GM21723 (cell line): Measurements from ENCODE around the gene APOL3.
"Not testable (repeated sequence)": the region's sequence is repeated elsewhere in the genome, so short reads cannot be mapped to it uniquely, and the experiment has no call there.

Experiments used
- ATAC-seq: cut with Tn5 transposase; IDR thresholded peaks from one replicate; pipeline ENCODE4 v1.9.1; 2021; ENCODE audit warnings: mild to moderate bottlenecking, moderate library complexity; ENCODE audit not compliant: unreplicated experiment

Gene APOL3

DNA sequence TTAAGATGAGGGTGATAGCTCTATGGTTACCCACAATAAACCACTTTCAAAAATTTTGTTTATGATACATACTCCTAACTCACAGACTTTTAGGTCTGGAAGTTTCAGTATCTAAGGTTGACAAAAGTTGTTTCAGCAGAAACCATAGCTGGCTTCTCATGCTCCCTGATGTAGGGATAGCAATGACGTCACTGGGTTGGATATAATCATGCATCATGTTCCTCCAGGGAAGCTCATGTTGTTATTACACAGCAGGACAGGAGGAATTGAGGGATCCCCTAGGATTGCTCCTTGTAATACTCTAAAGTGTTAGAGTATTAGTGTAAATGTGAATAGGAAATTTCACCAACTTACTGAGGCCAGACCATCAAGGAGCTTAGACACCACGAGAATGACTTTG is 23.6 kb downstream of the APOL3 start:
- no peak for ATAC-seq

DNA sequence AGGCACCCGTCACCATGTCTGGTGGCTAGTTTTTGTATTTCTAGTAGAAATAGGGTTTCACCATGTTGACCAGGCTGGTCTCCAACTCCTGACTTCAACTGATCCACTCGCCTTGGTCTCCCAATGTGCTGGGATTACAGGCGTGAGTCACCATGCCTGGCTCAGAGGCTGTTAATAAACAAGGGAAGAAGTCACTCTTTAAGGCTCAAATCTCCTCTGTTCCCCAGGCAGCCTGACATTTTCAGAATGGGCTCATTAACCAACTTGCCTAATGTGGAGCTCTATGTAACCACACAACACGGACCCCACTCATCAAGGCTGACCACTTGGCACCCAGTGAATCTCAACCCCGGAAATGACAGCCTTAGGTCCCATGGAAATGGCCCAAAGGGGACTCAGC is 24.1 kb downstream of the APOL3 start:
- no peak for ATAC-seq

DNA sequence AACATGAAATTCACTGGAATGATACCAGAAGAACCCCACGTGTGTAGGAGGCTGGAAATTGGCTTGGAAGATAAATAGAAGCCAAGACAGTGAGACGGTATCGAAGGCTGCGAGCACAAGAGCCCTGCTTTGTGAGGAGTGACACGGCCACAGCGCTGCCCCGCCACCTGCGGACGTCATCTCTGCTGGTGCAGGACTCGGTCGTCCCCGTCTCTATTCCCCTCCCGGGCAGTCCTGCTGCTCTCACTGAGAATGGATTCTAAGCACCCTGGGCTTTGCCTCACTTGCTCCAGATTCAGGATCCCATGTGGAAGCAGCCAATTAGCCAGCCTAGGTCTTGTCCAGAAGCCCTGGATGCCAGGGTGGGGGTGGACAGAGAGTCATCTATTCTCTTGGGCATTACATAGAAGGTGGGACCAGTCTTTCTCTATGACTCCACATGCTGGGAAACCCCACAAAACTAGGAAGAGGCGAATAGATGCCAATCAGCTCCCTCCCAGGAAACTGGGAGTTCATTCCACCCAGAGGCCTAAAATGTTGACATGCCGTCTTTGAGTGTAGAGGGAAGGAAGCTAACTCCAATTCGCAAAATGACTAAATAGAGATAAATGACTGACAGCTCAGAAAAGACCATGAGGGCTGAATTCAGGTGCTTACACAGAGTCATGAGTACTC is 25.1 kb downstream of the APOL3 start:
- ATAC-seq = no peak

DNA sequence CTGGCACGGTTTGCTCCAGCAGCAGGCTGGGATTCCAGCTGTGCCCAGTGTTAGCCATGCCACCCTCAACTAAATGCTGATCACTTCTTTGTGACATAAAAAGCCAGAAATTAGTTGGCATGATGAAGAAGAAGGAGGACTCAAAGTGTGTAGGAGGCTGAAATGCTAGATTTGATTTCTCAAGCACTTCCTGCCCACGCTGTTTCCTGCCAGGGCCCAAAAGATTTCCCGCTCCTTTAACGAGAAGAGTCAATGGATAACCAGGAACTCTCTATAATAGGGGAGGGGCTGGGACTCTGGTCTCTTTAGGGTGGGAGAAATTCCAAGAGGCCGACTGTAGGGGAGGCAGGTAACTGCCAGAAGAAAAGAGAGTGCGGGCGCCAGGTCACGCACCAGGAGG is 26.4 kb downstream of the APOL3 start:
- no peak for ATAC-seq

DNA sequence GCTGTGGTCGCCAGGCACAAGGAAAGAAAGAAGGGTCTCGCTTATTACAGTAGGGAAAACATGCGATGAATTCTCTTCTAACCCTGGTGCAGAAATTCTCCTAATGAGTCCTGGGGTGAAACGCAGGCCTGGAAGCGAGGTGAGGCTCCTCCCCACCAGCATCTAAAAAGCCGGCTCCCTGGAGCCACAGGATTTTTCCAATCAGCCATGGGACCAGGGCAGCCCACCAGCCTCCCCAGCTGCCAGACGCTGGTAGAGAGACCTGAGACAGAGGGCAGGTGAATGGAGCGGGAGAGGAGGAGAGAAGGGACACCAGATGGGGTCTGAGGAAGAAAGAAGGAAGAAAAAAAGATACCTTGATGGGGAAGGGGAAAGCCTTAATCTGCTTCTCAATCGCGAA is 28.6 kb downstream of the APOL3 start:
- no peak for ATAC-seq

DNA sequence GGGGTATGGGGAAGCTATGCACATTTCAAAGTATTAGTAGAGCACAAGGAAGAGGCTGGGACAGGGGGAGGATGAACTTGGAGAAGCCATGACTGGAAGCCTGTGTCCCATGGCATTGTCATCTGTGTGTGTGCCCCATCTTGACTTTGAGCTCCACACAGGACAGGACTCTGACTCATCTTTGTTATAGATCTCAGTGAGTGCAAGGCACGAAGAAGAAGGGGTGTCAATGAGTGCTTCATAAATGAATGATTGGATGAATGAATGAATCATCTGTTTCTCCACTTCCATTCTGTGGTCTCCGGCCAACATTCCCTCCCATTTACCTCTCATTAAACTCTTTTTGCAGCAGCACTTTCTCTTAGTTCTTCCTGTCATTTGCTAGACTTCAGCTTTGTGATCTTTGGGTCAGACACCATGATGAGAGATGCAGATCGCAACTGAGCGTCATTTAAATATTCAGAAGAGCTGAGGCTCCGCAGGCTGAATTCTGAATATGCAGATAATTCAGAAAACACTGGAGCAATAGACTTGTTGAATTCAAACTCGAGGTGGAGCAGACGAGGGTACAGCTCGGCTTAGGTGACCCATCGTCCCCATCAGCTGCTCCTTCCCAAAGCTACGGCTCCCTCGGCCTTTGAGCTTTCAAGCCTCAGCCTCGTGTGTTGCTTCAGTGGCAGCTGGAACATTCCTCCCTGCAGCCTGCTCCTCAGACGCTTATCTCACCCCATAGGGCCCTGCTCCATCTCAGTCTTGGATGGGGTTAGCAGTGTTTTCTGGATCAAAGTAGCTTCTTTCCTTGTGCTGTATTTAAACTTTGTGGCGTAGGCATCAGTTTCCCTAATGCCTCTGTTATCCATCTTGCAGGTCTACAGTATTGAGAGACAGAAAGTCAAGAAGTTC is 30.8 kb downstream of the APOL3 start:
- ATAC-seq = no peak

DNA sequence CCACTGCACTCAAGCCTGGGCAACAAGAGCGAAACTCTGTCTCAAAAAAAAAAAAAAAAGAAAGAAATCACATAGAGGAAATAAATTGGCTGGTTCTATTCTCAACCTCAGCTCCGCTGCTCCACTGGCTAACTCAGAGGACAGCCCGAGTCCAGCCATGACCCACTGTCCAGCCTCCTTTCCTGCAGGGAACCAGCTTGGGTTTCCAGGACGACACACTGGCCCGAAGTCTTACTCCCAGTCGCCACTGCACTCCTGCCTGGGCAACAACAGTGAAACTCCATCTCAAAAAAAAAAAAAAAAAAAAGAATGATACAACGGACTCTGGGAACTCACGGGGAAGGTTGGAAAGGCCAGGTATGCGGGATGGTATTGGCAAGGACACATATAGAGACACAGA is 31.5 kb downstream of the APOL3 start:
- no peak for ATAC-seq

DNA sequence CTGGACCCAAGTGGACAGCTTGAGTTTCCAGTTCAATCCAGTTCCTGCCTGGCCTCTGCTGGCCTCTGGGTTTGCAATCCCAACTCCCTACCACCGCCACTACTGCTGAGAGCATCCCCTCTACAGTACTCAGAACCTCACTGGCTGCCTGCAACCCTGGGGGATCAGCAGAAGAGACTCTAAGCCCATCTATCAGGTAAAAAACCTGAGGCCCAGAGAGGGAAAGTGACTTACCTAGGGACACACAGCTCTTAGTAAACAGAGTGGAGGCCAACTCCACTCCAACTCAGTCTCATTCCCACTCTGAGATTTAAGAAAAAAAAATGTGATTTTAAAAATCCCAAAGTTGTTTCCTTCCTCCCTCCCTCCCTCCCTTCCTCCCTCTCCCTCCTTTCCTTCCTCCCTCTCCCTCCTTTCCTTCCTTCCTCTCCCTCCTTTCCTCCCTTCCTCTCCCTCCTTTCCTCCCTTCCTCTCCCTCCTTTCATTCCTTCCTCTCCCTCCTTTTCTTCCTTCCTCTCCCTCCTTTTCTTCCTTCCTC is 34.5 kb downstream of the APOL3 start:
- ATAC-seq = no peak

DNA sequence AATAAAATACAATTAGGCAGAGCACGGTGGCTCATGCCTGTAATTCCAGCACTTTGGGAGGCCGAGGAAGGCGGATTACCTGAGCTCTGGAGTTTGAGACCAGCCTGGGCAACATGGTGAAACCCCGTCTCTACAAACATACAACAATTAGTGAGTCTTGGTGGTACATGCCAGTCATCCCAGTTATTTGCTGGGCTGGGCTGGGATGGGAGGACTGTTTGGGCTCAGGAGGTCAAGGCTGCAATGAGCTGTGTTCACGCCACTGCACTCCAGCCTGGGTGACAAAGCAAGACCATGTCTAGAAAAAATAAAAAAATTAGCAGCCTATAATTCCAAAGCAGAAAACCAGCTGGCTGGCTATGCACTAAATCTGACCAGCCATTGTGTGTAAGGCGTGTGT is 35.1 kb downstream of the APOL3 start:
- no peak for ATAC-seq

DNA sequence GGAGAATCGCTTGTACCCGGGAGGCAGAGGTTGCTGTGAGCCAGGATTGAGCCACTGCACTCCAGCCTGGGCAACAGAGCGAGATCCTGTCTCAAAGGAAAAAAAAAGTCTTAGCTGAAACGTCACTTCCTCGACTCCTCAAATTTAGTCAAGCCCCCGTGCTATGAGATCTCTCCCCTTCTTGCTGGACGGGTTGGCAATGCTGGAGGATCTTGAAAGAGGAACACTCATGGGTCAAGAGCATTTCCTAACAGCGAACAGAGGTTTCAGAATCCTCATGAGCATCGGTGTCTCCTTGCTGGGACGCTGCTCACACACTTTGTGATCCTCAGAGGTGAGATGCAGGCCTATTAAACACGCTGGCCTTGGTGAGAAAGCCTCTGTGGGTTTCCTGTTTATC is 35.9 kb downstream of the APOL3 start:
- ATAC-seq = no peak

DNA sequence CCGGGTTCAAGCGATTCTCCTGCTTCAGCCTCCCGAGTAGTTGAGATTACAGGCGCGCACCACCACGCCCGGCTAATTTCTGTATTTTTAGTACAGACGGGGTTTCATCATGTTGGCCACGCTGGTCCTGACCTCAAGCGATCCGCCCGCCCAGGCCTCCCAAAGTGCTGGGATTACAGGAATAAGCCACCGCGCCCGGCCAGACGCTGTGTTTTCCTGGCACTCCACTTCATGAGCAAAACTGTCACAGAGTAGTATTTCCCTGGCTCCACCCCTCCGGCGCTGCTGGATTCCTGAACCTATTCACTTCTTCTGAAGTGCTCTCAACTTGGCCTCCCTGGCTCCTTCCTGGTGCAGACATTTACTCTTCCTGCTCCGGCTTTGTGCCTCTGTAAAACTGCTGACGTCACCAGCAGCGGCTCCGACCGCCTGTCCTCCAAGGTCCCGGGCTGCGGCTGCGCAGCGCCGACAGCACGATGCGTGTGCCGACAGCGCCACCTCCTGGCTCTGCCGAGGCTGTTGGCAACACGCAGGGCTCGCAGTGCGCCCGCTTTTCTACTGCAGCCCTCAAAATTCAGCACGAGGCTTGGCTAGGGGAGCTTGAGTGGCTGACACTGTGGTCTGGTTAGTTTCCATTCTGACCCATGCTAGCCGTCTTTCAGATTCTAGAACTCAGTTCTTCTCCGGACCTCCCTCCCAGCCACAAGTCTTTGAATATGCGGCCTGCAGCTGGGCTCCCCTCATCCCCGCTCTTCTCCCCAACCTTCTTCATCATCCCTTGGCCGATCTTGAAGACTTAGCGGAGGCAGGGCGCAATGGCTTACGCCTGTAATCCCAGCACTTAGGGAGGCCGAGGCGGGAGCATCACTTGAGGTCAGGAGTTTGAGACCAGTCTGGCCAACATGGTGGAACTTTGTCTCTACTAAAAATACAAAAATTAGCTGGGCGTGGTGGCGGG is 36.6 kb downstream of the APOL3 start:
- peak; percentile 74 for ATAC-seq

DNA sequence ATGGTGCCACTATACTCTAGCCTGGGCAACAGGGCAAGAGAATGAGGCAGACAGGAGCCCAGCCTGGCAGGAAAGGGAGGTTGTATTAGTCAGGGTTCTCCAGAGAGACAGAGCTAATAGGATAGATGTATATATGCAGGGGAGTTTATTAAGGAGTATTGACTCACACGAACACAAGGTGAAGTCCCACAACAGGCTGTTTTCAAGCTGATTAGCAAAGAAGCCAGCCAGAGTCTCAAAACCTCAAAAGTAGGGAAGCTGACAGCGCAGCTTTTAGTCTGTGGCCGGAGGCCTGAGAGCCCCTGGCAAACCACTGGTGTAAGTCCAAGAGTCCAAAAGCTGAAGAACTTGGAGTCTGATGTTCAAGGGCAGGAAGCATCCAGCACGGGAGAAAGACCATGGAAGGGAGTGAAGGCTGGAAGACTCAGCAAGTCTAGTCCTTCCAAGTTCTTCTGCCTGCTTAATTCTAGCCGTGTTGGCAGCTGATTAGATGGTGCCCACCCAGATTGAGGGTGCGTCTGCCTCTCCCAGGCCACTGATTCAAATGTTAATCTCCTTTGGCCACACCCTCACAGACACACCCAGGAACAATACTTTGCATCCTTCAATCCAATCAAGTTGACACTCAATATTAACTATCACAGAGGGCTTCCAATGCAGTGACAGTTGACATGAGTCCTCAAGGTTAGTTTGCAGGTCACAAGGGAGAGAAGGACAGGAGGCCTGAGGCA is 39.8 kb downstream of the APOL3 start:
- ATAC-seq = not testable (repeated sequence)

DNA sequence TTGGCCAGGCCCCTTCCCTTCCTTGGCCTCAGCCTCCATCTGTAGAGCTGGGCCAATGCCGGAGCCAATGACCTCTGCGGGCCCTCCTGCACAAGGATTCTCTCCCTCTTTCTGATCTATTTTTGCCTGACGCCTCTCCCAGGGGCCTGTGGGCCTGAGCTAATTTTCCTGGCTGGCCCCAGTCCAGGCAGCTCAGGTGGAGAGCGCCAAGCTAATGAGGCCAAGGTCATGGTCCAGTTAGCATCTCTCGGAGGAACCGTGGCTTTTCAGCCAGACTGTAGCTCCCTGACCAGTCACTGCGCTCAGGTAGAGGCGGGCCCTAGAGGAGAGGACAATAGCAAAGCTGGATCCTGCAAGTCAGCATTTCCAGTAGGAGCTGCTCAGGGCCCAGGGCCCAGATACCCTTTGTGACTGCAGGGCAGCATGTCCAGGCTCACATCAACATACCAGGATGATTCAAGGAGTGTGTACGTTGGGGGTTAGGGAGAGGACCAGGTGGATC is 43.5 kb downstream of the APOL3 start:
- ATAC-seq = no peak

DNA sequence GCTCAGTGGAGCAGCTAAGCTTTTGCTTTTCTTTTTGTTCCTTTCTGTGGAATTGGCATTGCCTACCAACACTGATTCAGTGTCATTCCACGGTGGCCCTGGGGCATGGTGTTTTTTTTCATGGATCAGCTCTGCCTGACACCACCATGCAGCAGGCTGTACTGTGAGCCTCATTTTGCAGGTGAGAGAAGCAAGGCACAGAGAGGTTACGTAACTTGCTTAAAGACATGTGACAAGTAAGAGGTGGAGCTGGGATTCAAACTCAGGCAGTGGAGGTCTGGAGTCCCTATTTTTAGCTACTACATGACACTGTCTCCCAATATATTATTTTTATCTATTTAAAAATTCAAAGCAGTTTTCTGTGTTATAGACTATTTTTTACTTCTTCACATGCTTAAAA is 44.4 kb downstream of the APOL3 start:
- no peak for ATAC-seq

DNA sequence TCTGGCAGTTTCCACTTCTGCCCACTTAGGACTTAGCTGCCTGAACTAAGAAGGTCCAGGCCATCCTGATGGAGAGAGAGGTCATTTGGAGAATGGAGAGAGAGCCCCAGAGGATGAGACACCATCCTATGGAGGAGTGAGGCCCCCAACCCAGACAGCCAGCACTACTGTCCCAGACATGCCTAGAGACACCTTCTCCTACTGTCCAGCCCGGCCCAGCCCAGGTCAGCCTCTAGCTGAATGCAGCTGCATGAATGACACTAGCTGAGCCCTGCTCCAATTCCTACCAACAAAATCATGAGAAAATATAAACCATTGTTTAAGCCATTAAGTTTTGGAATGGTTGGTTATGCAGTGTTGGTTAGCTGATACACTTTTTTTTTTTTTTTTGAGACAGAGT is 47.4 kb downstream of the APOL3 start:
- ATAC-seq = no peak

DNA sequence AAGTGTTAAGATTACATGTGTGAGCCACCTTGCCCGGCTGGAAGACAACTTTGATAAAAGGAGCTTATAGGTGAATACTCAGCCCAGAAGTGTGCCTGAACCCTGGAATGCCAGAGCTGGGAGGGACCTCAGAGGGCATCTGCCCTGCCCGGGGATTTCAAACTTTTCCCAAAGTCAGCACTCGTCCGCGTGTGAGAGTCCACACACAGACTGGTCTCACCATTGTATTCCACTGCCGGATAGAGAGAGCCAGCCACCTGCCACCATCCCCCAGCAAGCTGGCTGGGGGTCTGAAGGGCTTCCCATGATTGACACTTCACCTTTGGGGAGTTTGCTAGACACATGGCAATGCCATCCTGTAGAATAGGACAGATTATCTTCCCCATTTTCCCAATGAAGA is 49.2 kb downstream of the APOL3 start:
- ATAC-seq = no peak

DNA sequence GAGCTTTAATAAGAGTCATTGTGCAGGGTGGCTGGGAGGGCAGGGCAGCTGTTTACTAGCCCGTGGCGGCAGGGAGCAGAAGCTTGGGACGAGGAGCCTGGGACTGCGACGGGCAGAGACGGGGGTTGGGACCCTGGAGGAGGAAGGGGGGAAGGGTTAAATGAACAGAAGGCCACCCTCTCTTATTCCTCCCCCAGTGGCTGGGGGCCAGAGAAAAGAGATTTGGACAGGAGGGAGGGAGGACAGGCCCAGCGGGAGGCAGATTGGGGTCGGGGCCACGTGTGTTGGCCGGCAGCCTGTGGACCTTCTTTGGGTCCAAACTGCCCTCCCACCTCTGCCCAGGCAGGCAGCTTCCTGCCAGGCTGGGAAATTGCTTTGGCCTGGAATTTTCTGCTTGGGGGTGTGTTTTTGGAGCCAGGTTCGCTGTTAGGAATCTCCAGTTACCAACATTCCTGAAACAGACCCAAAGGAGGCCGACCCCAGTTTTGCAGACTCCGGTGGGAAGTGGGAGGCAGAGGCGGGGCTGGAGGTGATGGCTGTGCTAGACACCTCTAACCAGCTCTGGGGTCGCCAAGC is 50.2 kb downstream of the APOL3 start:
- no peak for ATAC-seq

DNA sequence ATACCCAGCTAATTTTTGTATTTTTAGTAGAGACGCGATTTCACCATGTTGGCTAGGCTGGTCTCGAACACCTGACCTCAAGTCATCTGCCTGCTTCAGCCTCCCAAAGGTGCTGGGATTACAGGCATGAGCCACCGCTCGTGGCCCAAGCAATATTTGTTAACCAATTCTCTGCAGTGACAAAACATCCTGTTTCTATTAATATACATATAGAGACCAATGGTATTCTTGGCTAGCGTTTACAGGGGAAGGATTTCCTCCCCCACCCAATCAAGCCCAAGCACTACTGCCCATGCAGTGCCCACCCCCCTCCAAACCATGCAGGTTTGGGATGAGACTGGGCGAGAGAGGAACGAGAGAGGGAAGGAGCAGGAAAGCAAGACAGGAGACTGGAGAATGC is 53.1 kb downstream of the APOL3 start:
- no peak for ATAC-seq

DNA sequence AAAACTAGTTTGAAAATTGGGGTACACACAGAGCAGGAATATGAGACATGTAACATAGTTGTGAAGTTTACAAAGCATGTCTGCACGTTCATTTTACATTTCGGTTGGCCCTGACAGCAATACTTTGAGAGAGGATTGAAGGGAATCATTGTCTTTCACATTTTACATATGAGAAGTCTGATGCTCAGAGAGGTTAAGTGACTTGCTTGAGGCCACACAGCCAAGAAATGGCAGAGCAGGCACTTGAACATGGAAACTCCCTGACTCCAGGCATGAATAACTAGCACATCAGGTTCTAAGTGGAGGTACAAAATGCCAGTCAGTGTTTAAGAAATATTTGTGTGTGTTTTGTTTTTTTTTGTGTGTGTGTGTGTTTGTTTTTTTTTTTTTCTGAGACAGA is 53.6 kb downstream of the APOL3 start:
- ATAC-seq = no peak

DNA sequence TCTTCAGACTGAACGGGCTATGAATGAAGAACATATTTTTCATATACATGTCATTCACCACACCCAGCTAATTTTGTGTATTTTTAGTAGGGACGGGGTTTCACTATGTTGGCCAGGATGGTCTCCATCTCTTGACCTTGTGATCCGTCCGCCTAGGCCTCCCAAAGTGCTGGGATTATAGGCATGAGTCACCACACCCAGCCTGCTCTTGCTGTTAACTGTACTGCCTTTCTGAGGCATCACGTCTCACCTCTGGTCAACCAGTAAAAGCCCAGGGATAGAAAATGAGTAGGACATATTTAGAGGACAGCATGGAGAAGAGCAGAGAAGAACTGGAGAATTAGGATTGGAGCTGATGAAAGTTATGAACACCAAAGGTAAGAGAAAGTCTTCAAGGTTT is 55.6 kb downstream of the APOL3 start:
- no peak for ATAC-seq
